Mesothelial cell of epicardium (in vitro differentiated cells): ENCODE data around the gene MYLK. TPM values are rescaled to one million over a fixed set of nuclear protein-coding genes. Genes with fewer than 3 reads are reported as not detected.
"Not testable (repeated sequence)": the region's sequence is repeated elsewhere in the genome, so short reads cannot be mapped to it uniquely, and the experiment has no call there.

ENCODE experiments used
- DNase-seq, 2 experiments: peaks; one replicate each; pipeline ENCODE4 v3.0.0; 2021; ENCODE audit warnings: low spot score in 2 of 2; ENCODE audit not compliant: unreplicated experiment in 2 of 2
- H3K27ac Mint-ChIP-seq: 2 replicates; pipeline ENCODE4 v1.8.0; 2021; ENCODE audit warnings: mixed read lengths
- H3K27me3 Mint-ChIP-seq: 2 replicates; pipeline ENCODE4 v1.8.0; 2021; ENCODE audit warnings: low read depth, mixed read lengths
- H3K36me3 Mint-ChIP-seq: 2 replicates; pipeline ENCODE4 v1.8.0; 2021; ENCODE audit warnings: mixed read lengths
- H3K4me1 Mint-ChIP-seq: 2 replicates; pipeline ENCODE4 v1.8.0; 2021; ENCODE audit warnings: mixed read lengths
- H3K4me3 Mint-ChIP-seq: 2 replicates; pipeline ENCODE4 v1.8.0; 2021; ENCODE audit warnings: mild to moderate bottlenecking, moderate library complexity, mixed read lengths
- H3K9me3 Mint-ChIP-seq: 2 replicates; pipeline ENCODE4 v1.8.0; 2021; ENCODE audit warnings: mixed read lengths
- CTCF ChIP-seq: fragments of 200-600 bp; sonication (generic); IDR thresholded peaks from one replicate; pipeline ENCODE4 v1.5.0; 2021; ENCODE audit warnings: antibody characterized with exemption; ENCODE audit not compliant: unreplicated experiment
- total RNA-seq: library from RNA; stranded (reverse); gene quantifications from 3 replicates; pipeline ENCODE4 v1.2.1, GENCODE V29; 2021

The MYLK gene
- total RNA-seq, 1 donor from 2014 or later = 14.3 TPM

- TF ChIP-seq CTCF = no peak
- H3K27me3 Mint-ChIP-seq = no peaks in the 10 kb centered on the region
- no peak for DNase-seq
- peak overlapping the region; percentile 26 for H3K27ac Mint-ChIP-seq
- peaks cover 6% of the 10 kb centered on the region for H3K4me1 Mint-ChIP-seq
- H3K9me3 Mint-ChIP-seq = no peaks in the 10 kb centered on the region
- H3K4me3 Mint-ChIP-seq = no peak overlapping the region
- H3K36me3 Mint-ChIP-seq = no peaks in the 10 kb centered on the region
Measured at GRCh38 chr3:123712077-123712860, 171.9 kb downstream of the MYLK start.

- peaks cover 6% of the 10 kb centered on the region for H3K4me1 Mint-ChIP-seq
Measured at GRCh38 chr3:123711356-123711755, 172.8 kb downstream of the MYLK start.

GRCh38 chr3:123708531-123708930 is 175.6 kb downstream of the MYLK start:
- DNase-seq = no peak
- H3K4me3 Mint-ChIP-seq = no peak overlapping the region
- H3K27ac Mint-ChIP-seq = no peak overlapping the region
- H3K27me3 Mint-ChIP-seq = no peaks in the 10 kb centered on the region
- no peaks in the 10 kb centered on the region for H3K9me3 Mint-ChIP-seq
- peaks cover 12% of the 10 kb centered on the region for H3K4me1 Mint-ChIP-seq
- no peaks in the 10 kb centered on the region for H3K36me3 Mint-ChIP-seq
- TF ChIP-seq CTCF = no peak

More at GRCh38 chr3:123711356-123711755, 172.8 kb downstream of the MYLK start:
- Mint-ChIP-seq H3K27ac (no peak overlapping the region), H3K9me3 (no peaks in the 10 kb centered on the region), H3K4me3 (no peak overlapping the region), H3K27me3 (no peaks in the 10 kb centered on the region), H3K36me3 (no peaks in the 10 kb centered on the region)
- no peak for TF ChIP-seq CTCF
- no peak for DNase-seq

- not testable (repeated sequence) for H3K4me3 Mint-ChIP-seq, H3K27me3 Mint-ChIP-seq, H3K9me3 Mint-ChIP-seq, H3K27ac Mint-ChIP-seq, DNase-seq, H3K36me3 Mint-ChIP-seq
- peaks cover 12% of the 10 kb centered on the region for H3K4me1 Mint-ChIP-seq
Measured at GRCh38 chr3:123707641-123708040, 176.5 kb downstream of the MYLK start.

GRCh38 chr3:123706871-123707270 is 177.3 kb downstream of the MYLK start:
- Mint-ChIP-seq H3K27me3 (no peaks in the 10 kb centered on the region), H3K36me3 (no peaks in the 10 kb centered on the region), H3K4me3 (no peak overlapping the region), H3K27ac (no peak overlapping the region), H3K9me3 (no peaks in the 10 kb centered on the region), H3K4me1 (peaks cover 10% of the 10 kb centered on the region)
- DNase-seq = no peak
- no peak for TF ChIP-seq CTCF

GRCh38 chr3:123705488-123706285 is 178.4 kb downstream of the MYLK start:
- no peak for TF ChIP-seq CTCF
- Mint-ChIP-seq H3K36me3 (no peaks in the 10 kb centered on the region), H3K4me3 (no peak overlapping the region), H3K27me3 (no peaks in the 10 kb centered on the region), H3K4me1 (peaks cover 19% of the 10 kb centered on the region), H3K27ac (no peak overlapping the region), H3K9me3 (no peaks in the 10 kb centered on the region)
- DNase-seq = no peak

- H3K4me3 Mint-ChIP-seq, H3K27ac Mint-ChIP-seq, DNase-seq, H3K36me3 Mint-ChIP-seq, H3K9me3 Mint-ChIP-seq, H3K27me3 Mint-ChIP-seq: not testable (repeated sequence)
- H3K4me1 Mint-ChIP-seq = peaks cover 32% of the 10 kb centered on the region
Measured at GRCh38 chr3:123703663-123704062, 180.5 kb downstream of the MYLK start.
